Endothelial cell of umbilical vein (primary cell): Measurements from ENCODE around the gene OR6C76. TPM values are rescaled to one million over a fixed set of nuclear protein-coding genes. Genes with fewer than 3 reads are reported as not detected.

Source experiments
- BruUV-seq: library from RNA; stranded (reverse); fragments of 400-500 nt; replicated peaks from 2 replicates; lab custom pipeline; 2021; lab: Mats Ljungman, UMichigan
- CTCF ChIA-PET: fragments of 300-600, 350-600 bp; sonication (Branson Sonifier 250); formaldehyde crosslinking; loops from one replicate; lab custom pipeline; 2021; ENCODE audit warnings: antibody characterized with exemption, inconsistent platforms; lab: Charles Lee
- POLR2A ChIA-PET: fragments of 300-600, 350-600 bp; sonication (Branson Sonifier 250); formaldehyde crosslinking; loops from one replicate; lab custom pipeline; 2021; ENCODE audit warnings: antibody characterized with exemption, inconsistent platforms; lab: Charles Lee
- DNase-seq: peaks from one replicate; pipeline ENCODE4 v3.0.0-alpha.2; 2011; ENCODE audit warnings: low read depth, low spot score
- FAIRE-seq: peaks from 2 replicates; lab custom pipeline; 2011; peaks lifted over from hg19 to GRCh38; lab: Jason Lieb, UNC
- H2AFZ ChIP-seq: 2 replicates; pipeline ENCODE4 v1.6.0; 2012; ENCODE audit warnings: low read depth, low read length, control low read depth, inconsistent platforms
- H3K27ac ChIP-seq: 2 replicates; pipeline ENCODE4 v1.5.1; 2011; ENCODE audit warnings: low read depth, mild to moderate bottlenecking, control low read depth, low read length, moderate library complexity; ENCODE audit not compliant: insufficient read depth
- H3K27me3 ChIP-seq, 2 experiments: 2 replicates each; pipeline versions ENCODE4 v1.6.0 to v1.6.1; 2011; ENCODE audit warnings: low read length in 2 of 2, mixed read lengths in 1 of 2; ENCODE audit not compliant: control insufficient read depth in 2 of 2, insufficient read depth in 2 of 2
- H3K36me3 ChIP-seq, 2 experiments: 2 replicates in 1 of 2; 3 replicates in 1 of 2; pipeline ENCODE4 v1.5.1; 2011; ENCODE audit warnings: low read length in 2 of 2, mild to moderate bottlenecking in 1 of 2, moderate library complexity in 1 of 2; ENCODE audit not compliant: control insufficient read depth in 2 of 2, insufficient read depth in 2 of 2; ENCODE audit errors: extremely low read depth in 1 of 2
- H3K4me1 ChIP-seq: 3 replicates; pipeline ENCODE4 v1.5.1; 2011; ENCODE audit warnings: mild to moderate bottlenecking, low read length; ENCODE audit not compliant: control insufficient read depth, insufficient read depth; ENCODE audit errors: extremely low read depth
- H3K4me2 ChIP-seq: 2 replicates; pipeline ENCODE4 v1.6.1; 2011; ENCODE audit warnings: low read length, control low read depth, mixed read lengths; ENCODE audit not compliant: insufficient read depth
- H3K4me3 ChIP-seq, 3 experiments: fragments of 200-600 bp in 1 of 3; sonication (generic), shearing (Covaris generic) in 1 of 3; replicated peaks in 1 of 3; 2 replicates each; pipeline ENCODE4 v1.5.1; 2011 to 2016; ENCODE audit warnings: control low read depth in 3 of 3, low read length in 3 of 3, mild to moderate bottlenecking in 2 of 3, inconsistent platforms in 1 of 3, low read depth in 1 of 3, moderate library complexity in 1 of 3; ENCODE audit not compliant: insufficient read depth in 1 of 3
- H3K79me2 ChIP-seq: 2 replicates; pipeline ENCODE4 v1.6.0; 2012; ENCODE audit warnings: low read length, inconsistent platforms; ENCODE audit not compliant: control insufficient read depth, insufficient read depth
- H3K9ac ChIP-seq: replicated peaks from 2 replicates; pipeline ENCODE3; 2011; ENCODE audit warnings: low read length, control low read depth; ENCODE audit not compliant: insufficient read depth; ENCODE audit errors: extremely low read depth
- H3K9me1 ChIP-seq: replicated peaks from 3 replicates; pipeline ENCODE4 v1.6.0; 2011; ENCODE audit warnings: mild to moderate bottlenecking, low read length; ENCODE audit not compliant: control insufficient read depth, insufficient read depth; ENCODE audit errors: extremely low read depth
- H3K9me3 ChIP-seq: replicated peaks from 2 replicates; pipeline ENCODE4 v1.5.1; 2012; ENCODE audit warnings: low read length, inconsistent platforms; ENCODE audit not compliant: control insufficient read depth, insufficient read depth
- H4K20me1 ChIP-seq: replicated peaks from 2 replicates; pipeline ENCODE3; 2011; ENCODE audit warnings: mild to moderate bottlenecking, low read length; ENCODE audit not compliant: control insufficient read depth, insufficient read depth; ENCODE audit errors: extremely low read depth
- EZH2 ChIP-seq: IDR thresholded peaks from 2 replicates; pipeline ENCODE4 v1.6.1; 2012; ENCODE audit warnings: borderline replicate concordance, low read depth, mild to moderate bottlenecking, moderate library complexity, low read length, inconsistent platforms; ENCODE audit not compliant: severe bottlenecking
- FOS ChIP-seq: IDR thresholded peaks from 2 replicates; pipeline ENCODE4 v1.6.1; 2011; ENCODE audit warnings: mild to moderate bottlenecking, low read length, moderate library complexity, borderline replicate concordance; ENCODE audit not compliant: insufficient read depth
- GATA2 ChIP-seq: IDR thresholded peaks from 2 replicates; pipeline ENCODE4 v1.7.0; 2011; ENCODE audit warnings: low read depth, mild to moderate bottlenecking, moderate library complexity, mixed read lengths, low read length; ENCODE audit not compliant: insufficient read length, insufficient read depth
- JUN ChIP-seq: IDR thresholded peaks from 2 replicates; pipeline ENCODE4 v1.6.1; 2011; ENCODE audit warnings: borderline replicate concordance, low read depth; ENCODE audit not compliant: insufficient read length, insufficient read depth
- MYC ChIP-seq: IDR thresholded peaks from one replicate; pipeline ENCODE4 v1.6.1; 2011; ENCODE audit warnings: mild to moderate bottlenecking, low read depth, low read length
- POLR2A ChIP-seq: IDR thresholded peaks from 2 replicates; pipeline ENCODE4 v1.6.1; 2012; ENCODE audit warnings: low read depth, mild to moderate bottlenecking, control low read depth, low read length
- POLR2AphosphoS5 ChIP-seq: IDR thresholded peaks from 2 replicates; pipeline ENCODE4 v1.6.1; 2012; ENCODE audit warnings: low read depth, mild to moderate bottlenecking, control low read depth, low read length, moderate library complexity; ENCODE audit not compliant: insufficient read depth
- dilution Hi-C: fragments of 300-500 bp; cut with MboI; formaldehyde crosslinking; loops from one replicate; pipeline ENCODE4 v1.15.0; 2019; ENCODE audit warnings: low sequenced_read_pairs; ENCODE audit not compliant: extremely low pct_ligation_motif_present
- intact Hi-C: fragments of 100-400 bp; cut with micrococcal nuclease; formaldehyde crosslinking; loops from one replicate; pipeline ENCODE4 v1.10.0; 2022
- polyA plus RNA-seq, 4 experiments: library from polyadenylated mRNA; depleted of rRNA in 3 of 4; stranded (reverse) in 3 of 4; unstranded in 1 of 4; fragments of >200 nt; gene quantifications; 2 replicates each; pipeline versions ENCODE4 v1.2.1 to v1.2.3, GENCODE V29; 2011 to 2012; ENCODE audit warnings: missing spikeins in 1 of 4
- total RNA-seq: library from RNA; stranded (reverse); gene quantifications from 2 replicates; pipeline ENCODE4 v1.2.3, GENCODE V29; 2021
- TF ChIP-seq, protein P1 (sequence below), 2 donors: IDR thresholded peaks; 1 replicate in 1 of 2; 2 replicates in 1 of 2; pipeline ENCODE4 v1.5.1; 2011; ENCODE audit warnings: low read length in 2 of 2, mild to moderate bottlenecking in 2 of 2, moderate library complexity in 2 of 2, control low read depth in 1 of 2, inconsistent platforms in 1 of 2, low read depth in 1 of 2; ENCODE audit not compliant: insufficient read depth in 1 of 2; ENCODE audit errors: extremely low read depth in 1 of 2
- TF ChIP-seq, protein P2 (sequence below): IDR thresholded peaks from 2 replicates; pipeline ENCODE4 v1.6.1; 2011; ENCODE audit not compliant: insufficient read depth, insufficient read length

Gene OR6C76
- total and polyA plus RNA-seq, 2 donors (not counting 3 experiments of a cell fraction or from before 2014, with no cell fraction given): not detected

GRCh38 chr12:55385891-55386290 is 40.2 kb upstream of the OR6C76 start:
- TF ChIP-seq MYC (no peak), GATA2 (no peak), EZH2 (no peak), FOS (no peak), JUN (no peak), POLR2AphosphoS5 (no peak), POLR2A (no peak)
- TF ChIP-seq, protein P1, sequence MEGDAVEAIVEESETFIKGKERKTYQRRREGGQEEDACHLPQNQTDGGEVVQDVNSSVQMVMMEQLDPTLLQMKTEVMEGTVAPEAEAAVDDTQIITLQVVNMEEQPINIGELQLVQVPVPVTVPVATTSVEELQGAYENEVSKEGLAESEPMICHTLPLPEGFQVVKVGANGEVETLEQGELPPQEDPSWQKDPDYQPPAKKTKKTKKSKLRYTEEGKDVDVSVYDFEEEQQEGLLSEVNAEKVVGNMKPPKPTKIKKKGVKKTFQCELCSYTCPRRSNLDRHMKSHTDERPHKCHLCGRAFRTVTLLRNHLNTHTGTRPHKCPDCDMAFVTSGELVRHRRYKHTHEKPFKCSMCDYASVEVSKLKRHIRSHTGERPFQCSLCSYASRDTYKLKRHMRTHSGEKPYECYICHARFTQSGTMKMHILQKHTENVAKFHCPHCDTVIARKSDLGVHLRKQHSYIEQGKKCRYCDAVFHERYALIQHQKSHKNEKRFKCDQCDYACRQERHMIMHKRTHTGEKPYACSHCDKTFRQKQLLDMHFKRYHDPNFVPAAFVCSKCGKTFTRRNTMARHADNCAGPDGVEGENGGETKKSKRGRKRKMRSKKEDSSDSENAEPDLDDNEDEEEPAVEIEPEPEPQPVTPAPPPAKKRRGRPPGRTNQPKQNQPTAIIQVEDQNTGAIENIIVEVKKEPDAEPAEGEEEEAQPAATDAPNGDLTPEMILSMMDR (IDR thresholded peaks at IDR 0.05; ENCODE audit: extremely low read depth in 1 of 2, insufficient read depth in 1 of 2, low read depth in 1 of 2, low read length in 2 of 2): no peak
- TF ChIP-seq, protein P2, sequence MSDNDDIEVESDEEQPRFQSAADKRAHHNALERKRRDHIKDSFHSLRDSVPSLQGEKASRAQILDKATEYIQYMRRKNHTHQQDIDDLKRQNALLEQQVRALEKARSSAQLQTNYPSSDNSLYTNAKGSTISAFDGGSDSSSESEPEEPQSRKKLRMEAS: no peak
- H3K36me3 ChIP-seq: no peaks in the 10 kb centered on the region
- no peak overlapping the region for H2AFZ ChIP-seq
- no peaks in the 10 kb centered on the region for H4K20me1 ChIP-seq
- H3K27me3 ChIP-seq: no peaks in the 10 kb centered on the region
- no peak overlapping the region for H3K4me2 ChIP-seq
- intact Hi-C loops: no loop called here
- no peaks in the 10 kb centered on the region for H3K4me1 ChIP-seq
- no peak overlapping the region for H3K4me3 ChIP-seq
- FAIRE-seq: no peak
- CTCF ChIA-PET: no interaction called here
- POLR2A ChIA-PET: no interaction called here
- dilution Hi-C loops: no loop called here
- BruUV-seq: no TSS peak
- H3K9me3 ChIP-seq: no peaks in the 10 kb centered on the region
- DNase-seq: no peak
- H3K9ac ChIP-seq: no peak overlapping the region
- H3K79me2 ChIP-seq: no peaks in the 10 kb centered on the region
- no peak overlapping the region for H3K27ac ChIP-seq
- H3K9me1 ChIP-seq: no peaks in the 10 kb centered on the region
